ENCODE measurements around the gene SS18L1. TPM values are rescaled to one million over a fixed set of nuclear protein-coding genes. Genes with fewer than 3 reads are reported as not detected.

SS18L1 gene
- total and polyA plus RNA-seq, 7 donors = 4.9 to 11.7 (median 9.5) TPM

DNA sequence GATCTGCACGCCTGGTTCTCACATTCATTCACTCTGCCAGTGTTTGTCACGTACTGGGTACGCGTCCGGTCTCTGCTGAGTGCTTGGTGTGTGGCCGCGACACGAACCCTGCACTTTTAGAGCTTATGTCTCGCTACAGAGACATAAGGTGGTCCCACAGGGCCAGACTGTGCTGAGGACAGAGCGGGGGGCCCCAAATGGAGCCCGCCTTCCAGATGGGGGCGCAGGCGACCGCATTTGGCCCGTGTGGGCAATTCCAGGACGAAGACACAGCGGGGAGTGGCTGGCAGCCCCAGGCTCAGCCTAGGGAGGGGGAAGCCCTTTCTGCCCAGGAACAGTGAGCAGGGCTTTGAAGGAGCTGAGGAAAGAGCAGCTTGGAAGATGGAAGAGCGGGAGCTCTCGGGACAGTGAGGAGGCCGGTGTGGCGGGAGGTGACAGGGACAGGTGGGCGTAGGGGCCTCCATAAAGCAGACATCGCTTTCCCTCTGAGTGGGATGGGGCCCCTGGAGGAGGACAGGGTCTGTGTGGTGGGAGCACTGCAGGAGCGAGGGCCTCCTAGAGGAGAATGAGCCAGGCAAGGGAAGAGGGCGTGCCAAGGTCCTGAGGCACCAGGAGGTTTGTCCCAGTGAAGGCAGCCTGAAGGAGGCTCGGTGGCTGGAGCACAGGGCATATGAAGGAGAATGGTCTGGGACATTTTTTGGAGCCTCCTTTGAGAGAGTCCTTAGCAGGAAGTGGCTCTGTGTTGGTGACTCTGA is 31.5 kb downstream of the SS18L1 start:
- DNase-seq = no peak
- H3K9me3 ChIP-seq = no peaks in the 10 kb centered on the region
- TF ChIP-seq EP300 (IDR thresholded peaks at IDR 0.05) (no peak), POLR2AphosphoS5 (IDR thresholded peaks at IDR 0.05) (no peak), POLR2A (IDR thresholded peaks at IDR 0.05) (no peak)
- TF ChIP-seq, protein P1, sequence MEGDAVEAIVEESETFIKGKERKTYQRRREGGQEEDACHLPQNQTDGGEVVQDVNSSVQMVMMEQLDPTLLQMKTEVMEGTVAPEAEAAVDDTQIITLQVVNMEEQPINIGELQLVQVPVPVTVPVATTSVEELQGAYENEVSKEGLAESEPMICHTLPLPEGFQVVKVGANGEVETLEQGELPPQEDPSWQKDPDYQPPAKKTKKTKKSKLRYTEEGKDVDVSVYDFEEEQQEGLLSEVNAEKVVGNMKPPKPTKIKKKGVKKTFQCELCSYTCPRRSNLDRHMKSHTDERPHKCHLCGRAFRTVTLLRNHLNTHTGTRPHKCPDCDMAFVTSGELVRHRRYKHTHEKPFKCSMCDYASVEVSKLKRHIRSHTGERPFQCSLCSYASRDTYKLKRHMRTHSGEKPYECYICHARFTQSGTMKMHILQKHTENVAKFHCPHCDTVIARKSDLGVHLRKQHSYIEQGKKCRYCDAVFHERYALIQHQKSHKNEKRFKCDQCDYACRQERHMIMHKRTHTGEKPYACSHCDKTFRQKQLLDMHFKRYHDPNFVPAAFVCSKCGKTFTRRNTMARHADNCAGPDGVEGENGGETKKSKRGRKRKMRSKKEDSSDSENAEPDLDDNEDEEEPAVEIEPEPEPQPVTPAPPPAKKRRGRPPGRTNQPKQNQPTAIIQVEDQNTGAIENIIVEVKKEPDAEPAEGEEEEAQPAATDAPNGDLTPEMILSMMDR (IDR thresholded peaks at IDR 0.05) = no peak
- no peaks in the 10 kb centered on the region for H3K4me1 ChIP-seq
- WGBS, 2 donors = 97% methylated on average over 26 of the region's 26 CpGs
- intact Hi-C loops (cut with DNase I) = no loop called here
- no peak overlapping the region for H3K27ac ChIP-seq
- H3K4me3 ChIP-seq = no peak overlapping the region
- no peaks in the 10 kb centered on the region for H3K27me3 ChIP-seq
- peaks cover 0 to 66% (median 9%) of the 10 kb centered on the region in 4 donors for H3K36me3 ChIP-seq

DNA sequence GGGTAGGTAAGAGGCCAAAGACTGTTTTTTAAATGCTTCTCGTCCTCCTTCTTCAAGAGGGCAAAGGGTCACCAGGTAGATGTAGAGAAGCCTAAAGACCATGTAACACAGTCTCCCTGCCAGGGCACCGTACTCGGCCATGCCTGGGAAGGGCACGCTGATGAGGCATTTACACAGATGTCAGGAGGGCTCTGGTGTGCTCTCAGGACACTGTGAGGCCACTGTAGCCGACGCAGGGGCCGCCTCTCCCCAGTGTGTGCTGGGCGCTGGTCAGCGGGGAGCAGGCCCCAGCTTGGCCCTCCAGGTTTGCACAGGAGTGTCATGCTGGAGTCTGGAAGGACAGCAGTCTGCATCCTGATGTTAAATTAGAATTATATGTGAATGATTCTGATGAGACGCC is 32.1 kb downstream of the SS18L1 start:
- Histone ChIP-seq H3K4me1 (no peaks in the 10 kb centered on the region), H3K27ac (no peak overlapping the region), H3K9me3 (no peaks in the 10 kb centered on the region), H3K4me3 (no peak overlapping the region), H3K36me3 (peaks cover 0 to 65% (median 9%) of the 10 kb centered on the region in 4 donors), H3K27me3 (no peaks in the 10 kb centered on the region)
- no peak for DNase-seq
- 96 to 97% methylated on average over 10 of the region's 10 CpGs for WGBS, 2 donors
- TF ChIP-seq, protein P1 (IDR thresholded peaks at IDR 0.05) = no peak
- intact Hi-C loops (cut with DNase I) = no loop called here

DNA sequence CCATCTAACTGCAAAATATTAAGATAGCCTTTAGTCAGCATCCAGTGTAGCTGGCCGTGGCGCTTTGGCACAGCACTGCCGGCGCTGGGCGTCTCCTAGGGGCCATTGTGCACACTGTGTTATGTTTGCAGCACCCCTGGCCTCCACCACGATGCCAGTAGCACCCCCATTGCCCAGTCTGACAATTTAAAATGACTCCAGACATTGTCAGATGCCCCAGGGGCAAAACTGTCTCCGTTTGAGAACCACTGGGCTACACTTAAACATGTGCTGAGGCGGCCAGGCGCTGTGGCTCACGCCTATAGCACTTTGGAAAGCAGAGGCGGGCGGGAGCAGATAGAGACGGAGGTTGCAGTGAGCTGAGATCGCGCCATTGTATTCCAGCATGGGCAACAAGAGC is 33.3 kb downstream of the SS18L1 start:
- 94 to 95% methylated on average over 15 of the region's 15 CpGs for WGBS, 2 donors
- H3K4me3 ChIP-seq = no peak overlapping the region
- intact Hi-C loops (cut with DNase I) = no loop called here
- H3K27me3 ChIP-seq = no peaks in the 10 kb centered on the region
- H3K27ac ChIP-seq = no peak overlapping the region
- peaks cover 0 to 2% (median under 1%) of the 10 kb centered on the region in 4 donors for H3K4me1 ChIP-seq
- DNase-seq = no peak
- H3K9me3 ChIP-seq = no peaks in the 10 kb centered on the region
- TF ChIP-seq POLR2A (IDR thresholded peaks at IDR 0.05) (no peak), EP300 (IDR thresholded peaks at IDR 0.05) (no peak), POLR2AphosphoS5 (IDR thresholded peaks at IDR 0.05) (no peak)
- TF ChIP-seq, protein P1 (IDR thresholded peaks at IDR 0.05) = no peak
- H3K36me3 ChIP-seq = peaks cover 0 to 65% (median 9%) of the 10 kb centered on the region in 4 donors

DNA sequence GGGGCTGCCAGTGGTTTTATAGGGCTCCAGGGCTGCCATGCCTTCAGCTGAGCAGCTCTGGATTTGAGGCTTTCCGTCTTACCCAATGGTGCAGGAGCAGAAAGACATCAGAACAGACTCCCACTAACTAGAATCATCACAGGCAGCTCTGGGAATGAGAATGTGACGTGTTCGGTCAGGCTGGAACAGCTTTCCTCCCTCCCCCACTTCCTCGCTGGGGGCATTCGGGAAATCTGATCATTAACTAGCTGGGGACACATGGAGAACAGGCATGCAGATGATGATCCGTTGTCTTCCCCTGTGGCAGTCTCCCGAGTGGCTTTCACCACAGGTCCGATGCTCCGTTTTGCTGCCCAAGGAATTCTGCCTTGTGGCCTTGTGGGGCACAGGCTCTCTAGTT is 33.7 kb downstream of the SS18L1 start:
- intact Hi-C loops (cut with DNase I) = no loop called here
- TF ChIP-seq, protein P1 (IDR thresholded peaks at IDR 0.05) = no peak
- TF ChIP-seq EP300 (IDR thresholded peaks at IDR 0.05) = no peak
- TF ChIP-seq POLR2AphosphoS5 (IDR thresholded peaks at IDR 0.05) = no peak
- TF ChIP-seq POLR2A (IDR thresholded peaks at IDR 0.05) = no peak
- Histone ChIP-seq H3K27me3 (no peaks in the 10 kb centered on the region), H3K9me3 (no peaks in the 10 kb centered on the region), H3K4me3 (no peak overlapping the region), H3K27ac (no peak overlapping the region), H3K36me3 (peaks cover 0 to 63% (median 9%) of the 10 kb centered on the region in 4 donors), H3K4me1 (peaks cover 0 to 6% (median 3%) of the 10 kb centered on the region in 4 donors)
- WGBS, 2 donors = 92 to 96% methylated on average over 9 of the region's 9 CpGs
- DNase-seq = no peak
